Activated T-helper 17 cell treated with anti-CD3 and anti-CD28 coated beads, Interleukin-2, amount 50 U/mL, for 72 hours (primary cell): ENCODE data around the gene B3GNT5. TPM values are rescaled to one million over a fixed set of nuclear protein-coding genes. Genes with fewer than 3 reads are reported as not detected.

Experiments
- ATAC-seq: fragments of 150-1000 bp; cut with Tn5 transposase; replicated peaks from 2 replicates; pipeline ENCODE4 v1.10.0; 2021; ENCODE audit warnings: mild to moderate bottlenecking, moderate library complexity
- H3K27ac Mint-ChIP-seq: one replicate; pipeline ENCODE4 v1.8.0; 2022; ENCODE audit warnings: mixed read lengths
- H3K27me3 Mint-ChIP-seq: one replicate; pipeline ENCODE4 v1.8.0; 2022; ENCODE audit warnings: mixed read lengths
- H3K36me3 Mint-ChIP-seq: one replicate; pipeline ENCODE4 v1.8.0; 2022; ENCODE audit warnings: low read depth, mild to moderate bottlenecking, mixed read lengths
- H3K4me1 Mint-ChIP-seq: one replicate; pipeline ENCODE4 v1.8.0; 2022; ENCODE audit warnings: mixed read lengths
- H3K4me3 Mint-ChIP-seq: one replicate; pipeline ENCODE4 v1.8.0; 2022; ENCODE audit warnings: mild to moderate bottlenecking, mixed read lengths
- H3K9me3 Mint-ChIP-seq: one replicate; pipeline ENCODE4 v1.8.0; 2022; ENCODE audit warnings: mixed read lengths
- total RNA-seq, 2 donors: library from RNA; stranded (reverse); gene quantifications; one replicate each; pipeline ENCODE4 v1.2.3, GENCODE V29; 2022

The B3GNT5 gene
- total RNA-seq, 2 donors from 2014 or later = 1.4 to 7.1 TPM

- H3K27me3 Mint-ChIP-seq = no peaks in the 10 kb centered on the region
- H3K36me3 Mint-ChIP-seq = peaks cover 50% of the 10 kb centered on the region
- no peak overlapping the region for H3K27ac Mint-ChIP-seq
- H3K9me3 Mint-ChIP-seq = no peaks in the 10 kb centered on the region
- peak; percentile 96 for ATAC-seq
- H3K4me1 Mint-ChIP-seq = peaks cover 11% of the 10 kb centered on the region
- H3K4me3 Mint-ChIP-seq = no peak overlapping the region
Measured at GRCh38 chr3:183265834-183266417, 12.9 kb downstream of the B3GNT5 start.

GRCh38 chr3:183266454-183266853, 13.4 kb downstream of the B3GNT5 start:
- Mint-ChIP-seq H3K4me3 (no peak overlapping the region), H3K4me1 (peaks cover 11% of the 10 kb centered on the region)

GRCh38 chr3:183267140-183267539, 14.1 kb downstream of the B3GNT5 start:
- peak; percentile 18 for ATAC-seq
- Mint-ChIP-seq H3K27me3 (no peaks in the 10 kb centered on the region), H3K27ac (no peak overlapping the region), H3K4me1 (peaks cover 11% of the 10 kb centered on the region), H3K36me3 (peaks cover 57% of the 10 kb centered on the region), H3K9me3 (no peaks in the 10 kb centered on the region), H3K4me3 (no peak overlapping the region)

More at GRCh38 chr3:183266454-183266853, 13.4 kb downstream of the B3GNT5 start:
- no peaks in the 10 kb centered on the region for H3K27me3 Mint-ChIP-seq
- H3K27ac Mint-ChIP-seq = no peak overlapping the region
- H3K9me3 Mint-ChIP-seq = no peaks in the 10 kb centered on the region
- ATAC-seq = peak; percentile 75
- peaks cover 52% of the 10 kb centered on the region for H3K36me3 Mint-ChIP-seq

- Mint-ChIP-seq H3K27me3 (no peaks in the 10 kb centered on the region), H3K36me3 (peaks cover 51% of the 10 kb centered on the region), H3K9me3 (no peaks in the 10 kb centered on the region), H3K4me1 (peaks cover 11% of the 10 kb centered on the region), H3K27ac (peak overlapping the region; percentile 12), H3K4me3 (no peak overlapping the region)
- ATAC-seq = no peak
Measured at GRCh38 chr3:183268366-183268765, 15.3 kb downstream of the B3GNT5 start.

- peaks cover 11% of the 10 kb centered on the region for H3K4me1 Mint-ChIP-seq
- no peak for ATAC-seq
- H3K9me3 Mint-ChIP-seq = no peaks in the 10 kb centered on the region
- H3K27ac Mint-ChIP-seq = no peak overlapping the region
- no peak overlapping the region for H3K4me3 Mint-ChIP-seq
- H3K27me3 Mint-ChIP-seq = no peaks in the 10 kb centered on the region
- H3K36me3 Mint-ChIP-seq = peaks cover 57% of the 10 kb centered on the region
Measured at GRCh38 chr3:183269345-183269744, 16.3 kb downstream of the B3GNT5 start.

GRCh38 chr3:183270344-183270743, 17.3 kb downstream of the B3GNT5 start:
- Mint-ChIP-seq H3K9me3 (no peaks in the 10 kb centered on the region), H3K4me3 (no peak overlapping the region), H3K36me3 (peaks cover 67% of the 10 kb centered on the region), H3K4me1 (peaks cover 17% of the 10 kb centered on the region), H3K27me3 (no peaks in the 10 kb centered on the region), H3K27ac (no peak overlapping the region)
- ATAC-seq = no peak

GRCh38 chr3:183272142-183272541, 19.1 kb downstream of the B3GNT5 start:
- H3K27ac Mint-ChIP-seq = no peak overlapping the region
- no peak overlapping the region for H3K4me3 Mint-ChIP-seq
- no peak for ATAC-seq
- H3K36me3 Mint-ChIP-seq = peaks cover 71% of the 10 kb centered on the region
- no peaks in the 10 kb centered on the region for H3K27me3 Mint-ChIP-seq
- H3K4me1 Mint-ChIP-seq = peaks cover 15% of the 10 kb centered on the region
- H3K9me3 Mint-ChIP-seq = no peaks in the 10 kb centered on the region

GRCh38 chr3:183272791-183273190, 19.7 kb downstream of the B3GNT5 start:
- Mint-ChIP-seq H3K9me3 (no peaks in the 10 kb centered on the region), H3K27ac (no peak overlapping the region), H3K4me1 (peaks cover 13% of the 10 kb centered on the region), H3K36me3 (peaks cover 65% of the 10 kb centered on the region), H3K4me3 (no peak overlapping the region), H3K27me3 (no peaks in the 10 kb centered on the region)
- no peak for ATAC-seq

- H3K9me3 Mint-ChIP-seq = no peaks in the 10 kb centered on the region
- peak; percentile 19 for ATAC-seq
- H3K36me3 Mint-ChIP-seq = peaks cover 58% of the 10 kb centered on the region
- no peak overlapping the region for H3K4me3 Mint-ChIP-seq
- no peak overlapping the region for H3K27ac Mint-ChIP-seq
- no peaks in the 10 kb centered on the region for H3K27me3 Mint-ChIP-seq
- H3K4me1 Mint-ChIP-seq = peaks cover 6% of the 10 kb centered on the region
Measured at GRCh38 chr3:183274609-183275008, 21.6 kb downstream of the B3GNT5 start.

GRCh38 chr3:183275418-183275817, 22.4 kb downstream of the B3GNT5 start:
- Mint-ChIP-seq H3K36me3 (peaks cover 50% of the 10 kb centered on the region), H3K27ac (no peak overlapping the region), H3K9me3 (no peaks in the 10 kb centered on the region), H3K4me3 (no peak overlapping the region), H3K27me3 (no peaks in the 10 kb centered on the region), H3K4me1 (peaks cover 6% of the 10 kb centered on the region)
- no peak for ATAC-seq

GRCh38 chr3:183275937-183276336, 22.9 kb downstream of the B3GNT5 start:
- H3K27me3 Mint-ChIP-seq = no peaks in the 10 kb centered on the region

GRCh38 chr3:183277260-183277659, 24.2 kb downstream of the B3GNT5 start:
- H3K4me1 Mint-ChIP-seq = peaks cover 6% of the 10 kb centered on the region
- no peak for ATAC-seq

More at GRCh38 chr3:183275937-183276336, 22.9 kb downstream of the B3GNT5 start:
- Mint-ChIP-seq H3K4me1 (peaks cover 6% of the 10 kb centered on the region), H3K9me3 (no peaks in the 10 kb centered on the region), H3K27ac (no peak overlapping the region), H3K4me3 (no peak overlapping the region), H3K36me3 (peaks cover 45% of the 10 kb centered on the region)
- no peak for ATAC-seq

GRCh38 chr3:183278479-183279088, 25.5 kb downstream of the B3GNT5 start:
- no peak for ATAC-seq
- no peak overlapping the region for H3K4me3 Mint-ChIP-seq
- H3K27ac Mint-ChIP-seq = no peak overlapping the region
- no peaks in the 10 kb centered on the region for H3K27me3 Mint-ChIP-seq
- peaks cover 6% of the 10 kb centered on the region for H3K4me1 Mint-ChIP-seq
- H3K36me3 Mint-ChIP-seq = peaks cover 38% of the 10 kb centered on the region
- H3K9me3 Mint-ChIP-seq = no peaks in the 10 kb centered on the region

More at GRCh38 chr3:183277260-183277659, 24.2 kb downstream of the B3GNT5 start:
- Mint-ChIP-seq H3K27me3 (no peaks in the 10 kb centered on the region), H3K27ac (no peak overlapping the region), H3K9me3 (no peaks in the 10 kb centered on the region), H3K36me3 (peaks cover 39% of the 10 kb centered on the region), H3K4me3 (no peak overlapping the region)

GRCh38 chr3:183279371-183279770, 26.3 kb downstream of the B3GNT5 start:
- ATAC-seq = no peak
- H3K4me3 Mint-ChIP-seq = no peak overlapping the region
- peaks cover 32% of the 10 kb centered on the region for H3K36me3 Mint-ChIP-seq
- peaks cover 11% of the 10 kb centered on the region for H3K4me1 Mint-ChIP-seq
- H3K27ac Mint-ChIP-seq = no peak overlapping the region
- no peaks in the 10 kb centered on the region for H3K27me3 Mint-ChIP-seq
- H3K9me3 Mint-ChIP-seq = no peaks in the 10 kb centered on the region

- Mint-ChIP-seq H3K36me3 (peaks cover 21% of the 10 kb centered on the region), H3K4me3 (no peak overlapping the region), H3K27ac (no peak overlapping the region), H3K27me3 (no peaks in the 10 kb centered on the region), H3K4me1 (peaks cover 11% of the 10 kb centered on the region), H3K9me3 (no peaks in the 10 kb centered on the region)
- no peak for ATAC-seq
Measured at GRCh38 chr3:183281126-183281797, 28.2 kb downstream of the B3GNT5 start.
